OCI-LY3 (cell line): ENCODE results near the gene SLC2A6.

ENCODE experiments used
- CTCF ChIP-seq: fragments of 200-600, 300-600 bp; sonication (generic); IDR thresholded peaks from 2 replicates; pipeline ENCODE4 v1.5.1; 2014; ENCODE audit warnings: antibody characterized with exemption, low read length, low read depth
- EZH2phosphoT487 ChIP-seq: fragments of 200-600 bp; shearing (Covaris generic); IDR thresholded peaks from 2 replicates; pipeline ENCODE4 v1.6.1; 2018; ENCODE audit warnings: antibody characterized with exemption, mixed run types, low read depth

- TF ChIP-seq CTCF (no peak), EZH2phosphoT487 (no peak)
Measured at GRCh38 chr9:133528001-133528875, 49.3 kb upstream of the SLC2A6 start.
